Stimulated activated CD4-positive, alpha-beta T cell treated with anti-CD3 and anti-CD28 coated beads, Interleukin-12 subunit alpha, Interleukin-12 subunit beta, amount 100 ng/mL, for 24 hours (primary cell): ENCODE measurements around the gene INTS14.
"Not testable (repeated sequence)": the region's sequence is repeated elsewhere in the genome, so short reads cannot be mapped to it uniquely, and the experiment has no call there.

ENCODE experiments used
- DNase-seq, 2 experiments: peaks; one replicate each; pipeline ENCODE4 v3.0.0-alpha.2; 2020; ENCODE audit warnings: low read depth in 2 of 2

Gene INTS14

GRCh38 chr15:65579762-65580161 is 31.2 kb downstream of the INTS14 start:
- DNase-seq = no peak

GRCh38 chr15:65578904-65579728 is 31.8 kb downstream of the INTS14 start:
- no peak for DNase-seq

GRCh38 chr15:65577129-65577996 is 33.6 kb downstream of the INTS14 start:
- DNase-seq = no peak

GRCh38 chr15:65576664-65577063 is 34.3 kb downstream of the INTS14 start:
- DNase-seq = no peak

GRCh38 chr15:65571971-65572370 is 39.0 kb downstream of the INTS14 start:
- DNase-seq = no peak

- DNase-seq = no peak
Measured at GRCh38 chr15:65569728-65570127, 41.2 kb downstream of the INTS14 start.

GRCh38 chr15:65561934-65562333 is 49.0 kb downstream of the INTS14 start:
- no peak for DNase-seq

GRCh38 chr15:65559941-65560340 is 51.0 kb downstream of the INTS14 start:
- no peak for DNase-seq

- no peak for DNase-seq
Measured at GRCh38 chr15:65558997-65559760, 51.8 kb downstream of the INTS14 start.

- no peak for DNase-seq
Measured at GRCh38 chr15:65558336-65558735, 52.6 kb downstream of the INTS14 start.

GRCh38 chr15:65556622-65557021 is 54.3 kb downstream of the INTS14 start:
- DNase-seq = no peak

GRCh38 chr15:65553691-65554090 is 57.2 kb downstream of the INTS14 start:
- DNase-seq = no peak

GRCh38 chr15:65552851-65553250 is 58.1 kb downstream of the INTS14 start:
- DNase-seq = not testable (repeated sequence)

GRCh38 chr15:65551183-65551582 is 59.7 kb downstream of the INTS14 start:
- DNase-seq = no peak

- DNase-seq = no peak
Measured at GRCh38 chr15:65550681-65551098, 60.2 kb downstream of the INTS14 start.

- not testable (repeated sequence) for DNase-seq
Measured at GRCh38 chr15:65549288-65549687, 61.6 kb downstream of the INTS14 start.

GRCh38 chr15:65547841-65548240 is 63.1 kb downstream of the INTS14 start:
- no peak for DNase-seq

- no peak for DNase-seq
Measured at GRCh38 chr15:65541231-65541820, 69.6 kb downstream of the INTS14 start.

GRCh38 chr15:65540314-65540713 is 70.6 kb downstream of the INTS14 start:
- DNase-seq = no peak

- DNase-seq = no peak
Measured at GRCh38 chr15:65535192-65535591, 75.7 kb downstream of the INTS14 start.

- DNase-seq = no peak
Measured at GRCh38 chr15:65533057-65533756, 77.7 kb downstream of the INTS14 start.
